GM19239 (cell line): Measurements from ENCODE around the gene XPC.

Source experiments
- DNase-seq: peaks from one replicate; pipeline ENCODE4 v3.0.0; 2011; ENCODE audit warnings: low spot score; ENCODE audit not compliant: insufficient read length
- FAIRE-seq: peaks from 2 replicates; lab custom pipeline; 2011; peaks lifted over from hg19 to GRCh38; lab: Jason Lieb, UNC

XPC gene

DNA sequence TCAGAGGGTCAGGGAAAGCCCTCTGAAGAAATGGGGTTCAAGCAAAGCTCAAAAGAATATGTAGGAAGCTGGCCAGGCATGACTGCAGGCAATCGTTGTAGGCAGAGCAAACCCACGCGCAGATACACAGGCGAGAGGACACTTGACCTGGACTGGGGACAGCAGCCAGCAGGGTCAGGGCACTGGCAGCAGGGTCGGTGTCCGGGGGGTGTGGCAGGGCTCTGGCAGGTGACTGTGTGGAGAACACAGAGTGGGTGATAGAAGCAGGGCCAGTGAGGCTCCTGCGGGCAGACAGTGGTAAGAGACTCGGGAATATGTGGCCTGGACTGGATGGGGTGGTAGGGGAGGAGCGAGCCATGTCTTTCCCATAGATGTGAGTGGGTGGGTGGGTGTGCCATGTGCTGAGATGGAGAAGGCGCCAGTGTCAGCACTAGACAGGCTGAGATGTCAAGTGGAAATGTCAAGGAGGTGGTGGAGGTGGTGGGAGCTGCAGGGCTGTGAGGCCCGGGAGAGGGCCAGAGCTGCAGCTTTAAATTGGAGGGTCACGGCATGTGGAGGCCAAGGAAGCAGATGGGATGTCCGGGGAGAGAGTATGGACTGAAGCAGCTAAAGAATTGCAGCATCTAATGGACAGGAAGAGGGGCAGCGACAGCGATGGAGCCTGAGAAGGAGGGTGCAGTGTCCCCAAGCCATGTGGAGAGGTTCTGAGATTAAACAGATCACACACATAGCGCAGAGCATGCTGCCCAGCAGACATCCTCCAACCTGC, 40.1 kb downstream of the XPC start:
- DNase-seq = no peak
- no peak for FAIRE-seq

- FAIRE-seq = no peak
- DNase-seq = no peak
Measured at GRCh38 chr3:14137445-14137844, 41.0 kb downstream of the XPC start.

DNA sequence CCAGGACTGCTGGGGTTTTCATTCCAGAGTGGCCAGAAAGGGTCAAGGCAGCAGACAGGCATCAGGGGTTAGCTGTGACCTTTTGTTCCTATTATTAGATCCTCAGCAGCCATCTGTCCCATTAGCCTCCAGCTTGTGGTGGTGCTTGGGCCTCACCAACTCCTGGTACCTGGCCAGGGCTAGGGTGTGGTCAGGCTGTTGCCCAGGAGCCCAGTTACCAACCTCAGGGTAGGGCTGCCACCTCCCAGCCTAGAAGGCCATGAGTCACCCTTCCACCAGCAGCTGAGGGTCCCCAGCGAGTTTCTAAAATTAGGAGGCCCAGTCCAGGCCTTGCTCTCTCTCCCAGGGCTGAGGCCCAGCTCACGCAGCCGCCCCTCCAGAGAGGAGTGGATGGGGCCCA, 41.4 kb downstream of the XPC start:
- FAIRE-seq (no peak), DNase-seq (no peak)

DNA sequence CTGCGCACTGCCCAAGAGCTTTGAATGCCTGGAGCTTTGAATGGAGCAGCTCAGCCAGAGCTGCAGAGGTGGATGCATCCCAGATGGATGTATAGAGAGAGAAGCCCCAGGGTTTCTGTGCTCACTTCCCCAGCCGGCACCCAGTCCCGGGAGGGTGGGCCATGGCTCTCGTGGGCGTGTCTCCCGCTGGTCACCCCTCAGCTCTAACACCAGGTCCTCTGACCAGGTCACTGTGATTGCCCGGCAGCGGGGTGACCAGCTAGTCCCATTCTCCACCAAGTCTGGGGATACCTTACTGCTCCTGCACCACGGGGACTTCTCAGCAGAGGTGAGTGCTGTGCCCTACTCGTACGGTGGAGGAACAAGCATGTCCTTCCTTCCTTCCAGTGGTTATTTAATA, 42.8 kb downstream of the XPC start:
- DNase-seq (no peak), FAIRE-seq (no peak)

GRCh38 chr3:14134291-14134690, 44.1 kb downstream of the XPC start:
- DNase-seq (no peak), FAIRE-seq (no peak)

- FAIRE-seq (no peak), DNase-seq (no peak)
Measured at GRCh38 chr3:14133876-14134275, 44.5 kb downstream of the XPC start.

DNA sequence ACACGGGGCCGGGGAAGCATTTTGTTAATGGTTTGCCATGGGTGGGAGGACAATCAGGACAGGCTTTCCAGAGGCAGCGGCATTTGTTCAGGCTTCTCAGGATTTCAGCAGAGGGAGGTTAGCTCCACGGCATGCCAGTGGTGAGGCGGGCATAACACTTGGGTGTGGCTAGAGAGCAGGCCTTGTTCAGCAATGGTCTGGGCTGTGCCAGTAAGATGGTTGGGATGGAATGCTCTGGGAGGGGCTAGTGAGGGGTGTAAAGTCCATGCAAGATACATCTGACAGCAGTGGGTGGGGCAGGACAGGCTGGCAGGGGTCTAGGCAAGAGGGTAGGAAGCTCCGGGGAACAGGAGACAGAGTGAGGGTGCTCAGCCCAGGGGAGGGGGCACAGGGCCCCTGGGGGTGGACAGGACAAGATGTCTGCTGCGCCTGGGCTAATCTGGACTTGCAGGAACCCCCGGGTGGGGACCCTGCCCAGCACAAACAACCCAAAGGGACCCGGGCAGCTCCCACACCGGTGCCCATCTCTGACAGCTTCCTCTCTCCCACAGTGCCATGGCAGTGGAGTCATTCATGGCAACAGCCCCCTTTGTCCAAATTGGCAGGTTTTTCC, 45.1 kb downstream of the XPC start:
- DNase-seq (no peak), FAIRE-seq (no peak)

- FAIRE-seq (no peak), DNase-seq (no peak)
Measured at GRCh38 chr3:14132689-14133088, 45.7 kb downstream of the XPC start.

- FAIRE-seq = no peak
Measured at GRCh38 chr3:14132120-14132519, 46.3 kb downstream of the XPC start.

GRCh38 chr3:14131134-14131533, 47.3 kb downstream of the XPC start:
- FAIRE-seq (no peak), DNase-seq (no peak)

More at GRCh38 chr3:14132120-14132519, 46.3 kb downstream of the XPC start:
- no peak for DNase-seq

GRCh38 chr3:14130707-14131106, 47.7 kb downstream of the XPC start:
- DNase-seq = no peak
- no peak for FAIRE-seq

DNA sequence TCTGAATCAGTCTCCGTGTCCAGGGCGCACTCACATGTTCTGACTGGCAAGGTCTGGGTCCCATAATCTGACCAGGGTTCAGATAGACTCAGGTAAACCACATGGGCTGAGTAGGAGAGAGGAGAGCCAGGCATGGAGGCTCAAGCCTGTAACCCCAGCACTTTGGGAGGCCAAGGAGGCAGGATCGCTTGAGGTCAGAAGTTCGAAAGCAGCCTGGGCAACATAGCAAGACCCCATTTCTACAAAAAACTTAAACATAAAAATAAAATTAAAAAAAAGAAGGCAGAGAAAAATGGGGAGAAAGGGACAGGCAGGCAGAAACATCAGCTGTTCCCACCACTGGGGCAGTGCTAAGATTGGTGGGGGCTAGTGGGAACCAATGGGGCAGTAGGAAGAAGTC, 48.2 kb downstream of the XPC start:
- DNase-seq (no peak), FAIRE-seq (no peak)

DNA sequence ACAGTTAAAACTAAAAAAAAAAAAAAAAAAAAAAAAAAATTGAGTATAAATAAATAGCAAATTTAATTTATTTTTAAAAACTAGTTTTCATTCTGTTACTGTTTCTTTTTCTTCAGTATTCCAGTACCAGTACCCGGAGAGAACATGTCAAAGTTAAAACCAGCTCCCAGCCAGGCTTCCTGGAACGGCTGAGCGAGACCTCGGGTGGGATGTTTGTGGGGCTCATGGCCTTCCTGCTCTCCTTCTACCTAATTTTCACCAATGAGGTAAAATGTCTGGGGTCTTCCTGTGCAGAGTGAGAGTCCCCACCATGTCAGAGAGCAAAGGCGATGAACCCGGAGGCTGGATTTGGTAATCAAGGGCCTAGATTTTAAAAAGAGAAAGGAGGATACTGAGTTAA, 49.1 kb downstream of the XPC start:
- DNase-seq = no peak
- no peak for FAIRE-seq

DNA sequence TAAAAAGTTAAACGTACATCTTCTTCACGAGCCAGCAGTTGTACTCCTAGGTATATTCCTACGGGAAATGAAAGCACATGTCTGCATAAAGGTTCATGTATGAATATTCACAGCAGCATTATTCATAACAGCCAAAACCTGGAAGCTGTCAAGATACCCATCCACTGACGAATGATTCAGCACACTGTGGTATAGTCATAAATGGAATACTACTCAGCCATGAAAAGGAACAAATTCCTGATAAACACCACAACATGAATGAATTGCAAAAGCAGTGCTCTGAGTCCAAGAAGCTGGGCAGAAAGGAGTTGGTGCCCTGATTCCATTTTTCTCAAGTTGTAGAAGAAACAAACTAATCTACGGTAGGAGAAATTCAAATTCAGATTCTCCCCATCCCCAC, 49.7 kb downstream of the XPC start:
- FAIRE-seq (no peak), DNase-seq (no peak)

GRCh38 chr3:14127516-14128161, 50.8 kb downstream of the XPC start:
- FAIRE-seq = no peak
- DNase-seq = no peak

GRCh38 chr3:14126887-14127505, 51.4 kb downstream of the XPC start:
- FAIRE-seq = no peak
- no peak for DNase-seq

GRCh38 chr3:14126017-14126886, 52.1 kb downstream of the XPC start:
- FAIRE-seq = no peak
- no peak for DNase-seq

- DNase-seq (peak; percentile 33), FAIRE-seq (no peak)
Measured at GRCh38 chr3:14125193-14126016, 53.0 kb downstream of the XPC start.

- peak; percentile 98 for DNase-seq
- FAIRE-seq = peak; percentile 65
Measured at GRCh38 chr3:14124615-14125192, 53.7 kb downstream of the XPC start, which contains the start of the genes CHCHD4 and TMEM43. Gene CHCHD4 (minus strand): TSS chr3:14124870. CDS start chr3:14124676, 194 bp downstream. Gene TMEM43 (plus strand): TSS chr3:14125052. CDS start chr3:14125194, 142 bp downstream.
